Stimulated activated CD4-positive, alpha-beta T cell treated with anti-CD3 and anti-CD28 coated beads, Interleukin-4, amount 100 ng/mL, for 1 hour (primary cell): Measurements from ENCODE around the gene OXT.

Source experiments
- DNase-seq: peaks from one replicate; pipeline ENCODE4 v3.0.0-alpha.2; 2020

The OXT gene

GRCh38 chr20:3088031-3088430 lies 16.6 kb downstream of the OXT start:
- no peak for DNase-seq

- DNase-seq, result no peak
Measured at GRCh38 chr20:3090565-3090964, 19.1 kb downstream of the OXT start.

- DNase-seq, result peak; percentile 59
Measured at GRCh38 chr20:3092611-3093379, 21.4 kb downstream of the OXT start.

- peak; percentile 17 for DNase-seq
Measured at GRCh38 chr20:3093861-3094361, 22.5 kb downstream of the OXT start.

- DNase-seq, result no peak
Measured at GRCh38 chr20:3094848-3095629, 23.6 kb downstream of the OXT start.

- no peak for DNase-seq
Measured at GRCh38 chr20:3100480-3100879, 29.1 kb downstream of the OXT start.

GRCh38 chr20:3101251-3101650 lies 29.8 kb downstream of the OXT start:
- DNase-seq, result no peak

- DNase-seq, result peak; percentile 43
Measured at GRCh38 chr20:3101737-3102574, 30.5 kb downstream of the OXT start.

GRCh38 chr20:3102575-3103368 lies 31.4 kb downstream of the OXT start:
- DNase-seq, result no peak

GRCh38 chr20:3103369-3104032 lies 32.1 kb downstream of the OXT start:
- no peak for DNase-seq

GRCh38 chr20:3105256-3106137 lies 34.1 kb downstream of the OXT start:
- no peak for DNase-seq

GRCh38 chr20:3106185-3106584 lies 34.8 kb downstream of the OXT start:
- no peak for DNase-seq

GRCh38 chr20:3106658-3107463 lies 35.4 kb downstream of the OXT start:
- no peak for DNase-seq

GRCh38 chr20:3107464-3108025 lies 36.1 kb downstream of the OXT start:
- DNase-seq, result no peak

GRCh38 chr20:3109350-3110302 lies 38.2 kb downstream of the OXT start:
- no peak for DNase-seq

- DNase-seq, result no peak
Measured at GRCh38 chr20:3111507-3111906, 40.1 kb downstream of the OXT start.

- DNase-seq, result no peak
Measured at GRCh38 chr20:3111995-3112394, 40.6 kb downstream of the OXT start.
